HepG2 (cell line): ENCODE data around the gene PANK4. TPM values are rescaled to one million over a fixed set of nuclear protein-coding genes. Genes with fewer than 3 reads are reported as not detected.
A peak's percentile ranks its signal among the peaks of the same experiment; 100 is the strongest.

Experiments
- CREB1 ChIP-seq, 2 experiments: fragments of 450-650 bp in 1 of 2; IDR thresholded peaks; 2 replicates each; pipeline ENCODE4 v1.6.1; 2016 to 2017; ENCODE audit warnings: control low read depth in 1 of 2, mild to moderate bottlenecking in 1 of 2, missing compliant biosample characterization in 1 of 2, missing genetic modification characterization in 1 of 2
- CREB3 ChIP-seq: sonication (generic); formaldehyde crosslinking; IDR thresholded peaks from 2 replicates; pipeline ENCODE4 v1.5.0; 2020; ENCODE audit warnings: missing genetic modification reagents
- DMAP1 ChIP-seq: IDR thresholded peaks from 2 replicates; pipeline ENCODE4 v1.6.1; 2016
- FOXP1 ChIP-seq, 2 experiments: fragments of 450-650 bp in 1 of 2; IDR thresholded peaks; 2 replicates each; pipeline ENCODE4 v1.6.1; 2017 to 2018; ENCODE audit warnings: antibody characterized with exemption in 1 of 2
- GTF3A ChIP-seq: sonication (generic); formaldehyde crosslinking; conservative IDR thresholded peaks from 2 replicates; pipeline ENCODE4 v1.4.0; 2020; ENCODE audit warnings: mild to moderate bottlenecking, missing genetic modification reagents
- HINFP ChIP-seq: sonication (generic); formaldehyde crosslinking; IDR thresholded peaks from 2 replicates; pipeline ENCODE4 v1.4.0; 2020; ENCODE audit warnings: low read depth, mild to moderate bottlenecking, missing genetic modification reagents
- HNF4G ChIP-seq, 2 experiments: sonication (generic) in 1 of 2; formaldehyde crosslinking in 1 of 2; IDR thresholded peaks; 2 replicates each; pipeline versions ENCODE4 v1.4.0 to v1.6.1; 2011 to 2020; ENCODE audit warnings: borderline replicate concordance in 2 of 2, low read depth in 2 of 2, mild to moderate bottlenecking in 2 of 2, low read length in 1 of 2, missing genetic modification reagents in 1 of 2, moderate library complexity in 1 of 2
- IKZF5 ChIP-seq: IDR thresholded peaks from 2 replicates; pipeline ENCODE4 v1.6.1; 2018; ENCODE audit warnings: missing genetic modification reagents, mild to moderate bottlenecking, missing compliant biosample characterization
- JDP2 ChIP-seq: sonication (generic); formaldehyde crosslinking; IDR thresholded peaks from 2 replicates; pipeline ENCODE4 v1.8.1; 2022; ENCODE audit warnings: missing genetic modification reagents, borderline replicate concordance
- KDM3A ChIP-seq: IDR thresholded peaks from 2 replicates; pipeline ENCODE4 v1.6.1; 2018; ENCODE audit warnings: low read depth, missing compliant biosample characterization
- KMT2B ChIP-seq: IDR thresholded peaks from 2 replicates; pipeline ENCODE4 v1.6.1; 2016; ENCODE audit warnings: missing genetic modification reagents, missing compliant biosample characterization
- MEF2D ChIP-seq: sonication (generic); formaldehyde crosslinking; IDR thresholded peaks from 2 replicates; pipeline ENCODE4 v1.5.1; 2020; ENCODE audit warnings: mild to moderate bottlenecking, missing genetic modification reagents
- MTA1 ChIP-seq: sonication (generic); formaldehyde crosslinking; IDR thresholded peaks from 2 replicates; pipeline ENCODE4 v1.4.0; 2020; ENCODE audit warnings: missing genetic modification reagents, mild to moderate bottlenecking, borderline replicate concordance
- NFIC ChIP-seq: IDR thresholded peaks from 2 replicates; pipeline ENCODE4 v1.6.1; 2012; ENCODE audit warnings: mild to moderate bottlenecking, low read length, inconsistent platforms
- NR2F2 ChIP-seq: IDR thresholded peaks from 2 replicates; pipeline ENCODE4 v1.6.1; 2012; ENCODE audit warnings: low read depth, inconsistent platforms, borderline replicate concordance
- PLRG1 ChIP-seq: fragments of 450-650 bp; conservative IDR thresholded peaks from 2 replicates; pipeline ENCODE4 v1.6.1; 2016
- RFX3 ChIP-seq: IDR thresholded peaks from 2 replicates; pipeline ENCODE4 v1.6.1; 2016; ENCODE audit warnings: missing biosample characterization, missing genetic modification reagents
- SALL1 ChIP-seq: sonication (generic); formaldehyde crosslinking; IDR thresholded peaks from 2 replicates; pipeline ENCODE4 v1.8.0; 2022; ENCODE audit warnings: mild to moderate bottlenecking, missing genetic modification reagents
- SMARCC2 ChIP-seq: fragments of 450-650 bp; IDR thresholded peaks from 2 replicates; pipeline ENCODE4 v1.6.1; 2017; ENCODE audit warnings: antibody characterized with exemption, mild to moderate bottlenecking
- SNRNP70 ChIP-seq: fragments of 200-400 bp; formaldehyde crosslinking; IDR thresholded peaks from 2 replicates; pipeline ENCODE4 v1.6.1; 2017; ENCODE audit warnings: mild to moderate bottlenecking, low read depth, low read length, moderate library complexity
- SP140L ChIP-seq: sonication (generic); formaldehyde crosslinking; IDR thresholded peaks from 2 replicates; pipeline ENCODE4 v1.4.0; 2020; ENCODE audit warnings: missing genetic modification reagents, borderline replicate concordance
- SSRP1 ChIP-seq: IDR thresholded peaks from 2 replicates; pipeline ENCODE4 v1.6.1; 2016; ENCODE audit warnings: control low read depth
- STAT5B ChIP-seq: sonication (generic); formaldehyde crosslinking; IDR thresholded peaks from 2 replicates; pipeline ENCODE4 v1.4.0; 2020; ENCODE audit warnings: missing genetic modification reagents
- TBL1XR1 ChIP-seq: fragments of 150-350 bp; IDR thresholded peaks from 2 replicates; pipeline ENCODE4 v1.6.1; 2014; ENCODE audit warnings: borderline replicate concordance, low read length; ENCODE audit not compliant: partially characterized antibody
- TEAD3 ChIP-seq: optimal IDR thresholded peaks from 2 replicates; pipeline ENCODE3; 2016; ENCODE audit warnings: borderline replicate concordance
- TP53 ChIP-seq: sonication (generic); formaldehyde crosslinking; conservative IDR thresholded peaks from 2 replicates; pipeline ENCODE4 v1.4.0; 2020; ENCODE audit warnings: missing genetic modification reagents
- XBP1 ChIP-seq: sonication (generic); formaldehyde crosslinking; IDR thresholded peaks from 2 replicates; pipeline ENCODE4 v1.5.0; 2020; ENCODE audit warnings: missing genetic modification reagents
- YEATS2 ChIP-seq: sonication (generic); formaldehyde crosslinking; IDR thresholded peaks from 2 replicates; pipeline ENCODE4 v1.4.0; 2020; ENCODE audit warnings: missing genetic modification reagents, borderline replicate concordance
- ZKSCAN1 ChIP-seq: fragments of 150-350 bp; IDR thresholded peaks from 2 replicates; pipeline ENCODE4 v1.6.1; 2014; ENCODE audit warnings: low read length
- ZNF24 ChIP-seq: fragments of 450-650 bp; IDR thresholded peaks from 2 replicates; pipeline ENCODE4 v1.6.1; 2017; ENCODE audit warnings: antibody characterized with exemption, mild to moderate bottlenecking
- ZNF331 ChIP-seq: sonication (generic); formaldehyde crosslinking; IDR thresholded peaks from 2 replicates; pipeline ENCODE4 v1.4.0; 2020; ENCODE audit warnings: missing genetic modification reagents
- ZNF337 ChIP-seq: sonication (generic); formaldehyde crosslinking; IDR thresholded peaks from 2 replicates; pipeline ENCODE4 v1.5.1; 2020; ENCODE audit warnings: missing genetic modification reagents, low read depth, mild to moderate bottlenecking, borderline replicate concordance
- polyA plus RNA-seq, 8 experiments: library from polyadenylated mRNA; depleted of rRNA in 3 of 8; stranded (reverse) in 7 of 8; unstranded in 1 of 8; fragments of >200 nt; fragmentation: Illumina TruSeq in 4 of 8; extraction: Trizol in 4 of 8; gene quantifications; 2 replicates each; pipeline versions ENCODE4 v1.2.1 to v1.2.3, GENCODE V29; 2011 to 2016; ENCODE audit warnings: low read depth in 4 of 8, missing spikeins in 1 of 8, mixed read lengths in 1 of 8; ENCODE audit not compliant: insufficient read depth in 1 of 8
- total RNA-seq, 5 experiments: library from RNA; depleted of rRNA; stranded (reverse); fragments of >200 nt; fragmentation: Illumina TruSeq; extraction: Trizol; gene quantifications; 2 replicates each; pipeline ENCODE4 v1.2.3, GENCODE V29; 2016; ENCODE audit warnings: low read depth in 1 of 5

The PANK4 gene
- total and polyA plus RNA-seq, 2 of the 13 experiments (the other 11 are each of a cell fraction or from before 2014, with no cell fraction given), result 17.4 to 19.3 TPM

DNA sequence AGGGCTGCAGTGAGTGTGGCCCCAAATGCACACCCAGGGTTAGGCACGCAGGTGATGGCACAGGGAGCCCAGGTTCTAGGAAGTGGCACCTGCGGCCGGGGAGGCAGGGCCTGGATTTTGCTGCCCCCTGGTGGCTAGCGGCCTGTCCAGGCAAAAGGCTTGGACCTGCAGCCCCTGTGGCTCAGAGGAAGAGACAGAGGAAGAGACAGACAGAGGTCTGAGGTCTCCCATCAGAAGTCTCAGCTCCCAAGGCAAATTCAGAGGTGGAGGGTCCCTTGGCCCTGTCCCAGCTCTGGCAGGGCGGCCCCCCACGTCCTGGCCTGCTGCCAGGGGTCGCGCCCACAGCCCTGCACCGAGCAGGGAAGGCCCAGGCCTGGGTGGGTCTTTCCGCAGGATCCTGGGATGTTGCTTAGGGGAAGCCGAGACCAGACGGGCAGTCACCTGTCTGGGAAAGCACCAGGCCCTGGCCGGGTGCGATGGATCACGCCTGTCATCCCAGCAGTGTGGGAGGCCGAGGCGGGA, 21.7 kb upstream of the PANK4 start (continued):
- TF ChIP-seq TP53 (CRISPR knock-in tag) (no peak), SALL1 (CRISPR knock-in tag) (peak; percentile 30), STAT5B (CRISPR knock-in tag) (no peak), FOXP1 (IDR thresholded peaks at IDR 0.05) (no peak), FOXP1 (CRISPR knock-in tag; IDR thresholded peaks at IDR 0.05) (no peak), GTF3A (CRISPR knock-in tag) (no peak), JDP2 (CRISPR knock-in tag) (no peak), YEATS2 (CRISPR knock-in tag) (no peak), SNRNP70 (no peak), SSRP1 (peak; percentile 59; the same call in 1 of the 2 replicates), MTA1 (CRISPR knock-in tag) (no peak), NR2F2 (no peak; the same call in 1 of the 2 replicates), ZNF337 (no peak), CREB1 (IDR thresholded peaks at IDR 0.05) (no peak), CREB1 (CRISPR knock-in tag; IDR thresholded peaks at IDR 0.05) (no peak), NFIC (no peak), ZNF331 (CRISPR knock-in tag) (peak; percentile 37; the same call in 1 of the 2 replicates), KMT2B (no peak), MEF2D (CRISPR knock-in tag) (no peak), TBL1XR1 (no peak), KDM3A (CRISPR knock-in tag) (no peak), SMARCC2 (no peak), XBP1 (CRISPR knock-in tag) (no peak), RFX3 (CRISPR knock-in tag) (no peak), ZKSCAN1 (no peak), IKZF5 (CRISPR knock-in tag) (0 out of 2 replicates have a peak, but pooled peaks have one; percentile 4), TEAD3 (no peak), HINFP (CRISPR knock-in tag) (no peak; the same call in 1 of the 2 replicates), PLRG1 (no peak), DMAP1 (CRISPR knock-in tag) (no peak), HNF4G (IDR thresholded peaks at IDR 0.05; ENCODE audit: borderline replicate concordance, low read depth, low read length) (no peak), HNF4G (CRISPR knock-in tag; IDR thresholded peaks at IDR 0.05; ENCODE audit: borderline replicate concordance, low read depth) (no peak), ZNF24 (no peak), SP140L (CRISPR knock-in tag) (no peak), CREB3 (CRISPR knock-in tag) (no peak)
